H1 (cell line): Measurements from ENCODE around the gene SOAT2. TPM values are rescaled to one million over a fixed set of nuclear protein-coding genes. Genes with fewer than 3 reads are reported as not detected.

Experiments used
- CTCF ChIA-PET: fragments of 300-600 bp; sonication (Branson Sonifier 250); formaldehyde crosslinking; loops from one replicate; lab custom pipeline; 2021; ENCODE audit not compliant: partially characterized antibody; lab: Charles Lee
- POLR2A ChIA-PET: fragments of 300-600 bp; sonication (Branson Sonifier 250); formaldehyde crosslinking; loops from one replicate; lab custom pipeline; 2021; ENCODE audit warnings: inconsistent platforms; ENCODE audit not compliant: partially characterized antibody; lab: Charles Lee
- DNase-seq, 2 experiments: peaks; one replicate each; pipeline versions ENCODE4 v3.0.0 to v3.0.0-alpha.2; 2010 to 2022; ENCODE audit warnings: low spot score in 2 of 2, low read depth in 1 of 2, mixed read lengths in 1 of 2
- FAIRE-seq: peaks from 2 replicates; lab custom pipeline; 2011; peaks lifted over from hg19 to GRCh38; lab: Jason Lieb, UNC
- H2AFZ ChIP-seq: 2 replicates; pipeline ENCODE4 v1.8.1; 2012; ENCODE audit warnings: low read length, inconsistent platforms
- H2AK5ac ChIP-seq: 2 replicates; pipeline ENCODE4 v1.6.1; 2013; ENCODE audit warnings: low read depth, low read length
- H2BK120ac ChIP-seq: replicated peaks from 2 replicates; pipeline ENCODE3; 2013; ENCODE audit warnings: low read depth, low read length, inconsistent platforms
- H2BK12ac ChIP-seq: 2 replicates; pipeline ENCODE4 v1.6.1; 2013; ENCODE audit warnings: low read depth, low read length
- H2BK15ac ChIP-seq: 2 replicates; pipeline ENCODE4 v1.6.1; 2013; ENCODE audit warnings: low read length
- H2BK20ac ChIP-seq: 2 replicates; pipeline ENCODE4 v1.6.1; 2013; ENCODE audit warnings: low read length
- H2BK5ac ChIP-seq: 2 replicates; pipeline ENCODE4 v1.6.1; 2013; ENCODE audit warnings: low read depth, low read length
- H3K14ac ChIP-seq: 2 replicates; pipeline ENCODE4 v1.6.1; 2013; ENCODE audit warnings: inconsistent platforms; ENCODE audit not compliant: insufficient read length
- H3K18ac ChIP-seq: 2 replicates; pipeline ENCODE4 v1.6.1; 2013; ENCODE audit warnings: low read length; ENCODE audit errors: extremely low read depth
- H3K23ac ChIP-seq: 2 replicates; pipeline ENCODE4 v1.6.1; 2013; ENCODE audit warnings: inconsistent platforms; ENCODE audit not compliant: insufficient read length
- H3K23me2 ChIP-seq: 2 replicates; pipeline ENCODE4 v1.6.1; 2013; ENCODE audit warnings: low read depth, low read length
- H3K27ac ChIP-seq: 2 replicates; pipeline ENCODE4 v1.6.1; 2011; ENCODE audit warnings: low read depth, low read length, inconsistent platforms
- H3K27me3 ChIP-seq, 4 experiments: replicated peaks in 1 of 4; 1 replicate in 1 of 4; 2 replicates in 3 of 4; pipeline versions ENCODE4 v1.6.1 to v1.8.1; 2011 to 2013; ENCODE audit warnings: low read length in 3 of 4, mild to moderate bottlenecking in 3 of 4, inconsistent platforms in 2 of 4, mixed read lengths in 2 of 4, moderate library complexity in 1 of 4; ENCODE audit not compliant: control insufficient read depth in 3 of 4, insufficient read depth in 3 of 4; ENCODE audit errors: extremely low read depth in 1 of 4
- H3K36me3 ChIP-seq, 4 experiments: 2 replicates each; pipeline versions ENCODE4 v1.6.1 to v1.8.1; 2011 to 2013; ENCODE audit warnings: mild to moderate bottlenecking in 4 of 4, low read length in 3 of 4, moderate library complexity in 2 of 4, control low read depth in 1 of 4, inconsistent platforms in 1 of 4; ENCODE audit not compliant: insufficient read depth in 4 of 4, control insufficient read depth in 2 of 4
- H3K4ac ChIP-seq: replicated peaks from 2 replicates; pipeline ENCODE3; 2013; ENCODE audit warnings: low read length, low read depth, mixed read lengths, inconsistent platforms; ENCODE audit not compliant: insufficient read length
- H3K4me1 ChIP-seq, 4 experiments: replicated peaks in 1 of 4; 1 replicate in 1 of 4; 2 replicates in 3 of 4; pipeline versions ENCODE4 v1.6.1 to v1.8.1; 2011 to 2013; ENCODE audit warnings: low read length in 3 of 4, inconsistent platforms in 2 of 4, mixed read lengths in 1 of 4; ENCODE audit not compliant: insufficient read depth in 4 of 4, control insufficient read depth in 3 of 4
- H3K4me2 ChIP-seq, 2 experiments: 2 replicates each; pipeline versions ENCODE4 v1.6.1 to v1.8.1; 2011 to 2013; ENCODE audit warnings: low read depth in 2 of 2, low read length in 2 of 2, control low read depth in 1 of 2, inconsistent platforms in 1 of 2, mild to moderate bottlenecking in 1 of 2; ENCODE audit not compliant: insufficient read depth in 1 of 2
- H3K4me3 ChIP-seq, 4 experiments: fragments of 200-600, 300-600 bp in 1 of 4; sonication (generic), shearing (Covaris generic), sonication (Bioruptor Twin) in 1 of 4; 2 replicates each; pipeline versions ENCODE4 v1.5.1 to v1.8.1; 2011 to 2016; ENCODE audit warnings: low read length in 4 of 4, low read depth in 3 of 4, control low read depth in 2 of 4, inconsistent platforms in 2 of 4, mild to moderate bottlenecking in 2 of 4, mixed read lengths in 1 of 4, moderate library complexity in 1 of 4; ENCODE audit not compliant: insufficient read depth in 2 of 4; ENCODE audit errors: extremely low read depth in 1 of 4
- H3K56ac ChIP-seq: replicated peaks from 2 replicates; pipeline ENCODE3; 2013; ENCODE audit warnings: low read depth, mild to moderate bottlenecking, mixed read lengths, low read length, inconsistent platforms; ENCODE audit not compliant: insufficient read length
- H3K79me1 ChIP-seq: 2 replicates; pipeline ENCODE4 v1.6.1; 2013; ENCODE audit warnings: low read depth, low read length, control low read depth
- H3K79me2 ChIP-seq, 2 experiments: 2 replicates each; pipeline versions ENCODE4 v1.6.1 to v1.8.1; 2012 to 2013; ENCODE audit warnings: low read length in 2 of 2, mild to moderate bottlenecking in 2 of 2, inconsistent platforms in 1 of 2; ENCODE audit not compliant: insufficient read depth in 2 of 2, control insufficient read depth in 1 of 2
- H3K9ac ChIP-seq, 4 experiments: replicated peaks in 1 of 4; 1 replicate in 1 of 4; 2 replicates in 3 of 4; pipeline versions ENCODE4 v1.6.1 to v1.8.1; 2011 to 2013; ENCODE audit warnings: low read depth in 3 of 4, low read length in 3 of 4, control low read depth in 2 of 4, mild to moderate bottlenecking in 2 of 4, moderate library complexity in 2 of 4, inconsistent platforms in 1 of 4; ENCODE audit errors: extremely low read depth in 1 of 4
- H3K9me3 ChIP-seq, 2 experiments: 2 replicates each; pipeline versions ENCODE4 v1.6.1 to v1.8.1; 2012 to 2013; ENCODE audit warnings: mild to moderate bottlenecking in 2 of 2, moderate library complexity in 2 of 2, control low read depth in 1 of 2, inconsistent platforms in 1 of 2, low read depth in 1 of 2, low read length in 1 of 2, mixed read lengths in 1 of 2; ENCODE audit not compliant: insufficient read depth in 2 of 2
- H4K20me1 ChIP-seq, 2 experiments: replicated peaks in 1 of 2; 2 replicates each; pipeline versions ENCODE3 to v1.8.1; 2011 to 2013; ENCODE audit warnings: inconsistent platforms in 2 of 2, low read length in 2 of 2, mild to moderate bottlenecking in 1 of 2; ENCODE audit not compliant: insufficient read depth in 2 of 2, control insufficient read depth in 1 of 2
- H4K5ac ChIP-seq: 2 replicates; pipeline ENCODE4 v1.6.1; 2013; ENCODE audit warnings: low read length, low read depth, mixed read lengths, inconsistent platforms; ENCODE audit not compliant: insufficient read length
- H4K8ac ChIP-seq: 2 replicates; pipeline ENCODE4 v1.8.0; 2013; ENCODE audit warnings: mild to moderate bottlenecking, moderate library complexity, low read length, inconsistent platforms; ENCODE audit not compliant: insufficient read depth; ENCODE audit errors: extremely low read depth
- H4K91ac ChIP-seq: replicated peaks from 2 replicates; pipeline ENCODE3; 2013; ENCODE audit warnings: low read length, mixed read lengths, inconsistent platforms; ENCODE audit not compliant: insufficient read length
- TBP ChIP-seq: IDR thresholded peaks from 2 replicates; pipeline ENCODE4 v1.6.1; 2011; ENCODE audit warnings: low read depth, low read length, improper control_type of control experiment
- WGBS, 2 experiments: shearing (Covaris generic) in 1 of 2; methylation state at CpG; one replicate each; pipeline versions ENCODE4 v1.1.6 to v1.1.7; 2013 to 2015; ENCODE audit warnings: low lambda C conversion rate in 2 of 2, mixed read lengths in 2 of 2, inconsistent platforms in 1 of 2, low coverage in 1 of 2, missing lambda C conversion rate in 1 of 2; ENCODE audit not compliant: insufficient replicate concordance in 2 of 2, insufficient coverage in 1 of 2, insufficient read length in 1 of 2; ENCODE audit errors: extremely low coverage in 1 of 2, missing lambda C conversion rate in 1 of 2; 5-methylcytosine and 5-hydroxymethylcytosine counted together
- polyA plus RNA-seq, 7 experiments: library from polyadenylated mRNA; depleted of rRNA in 3 of 7; stranded (reverse) in 5 of 7; unstranded in 2 of 7; fragments of >200 nt in 5 of 7; fragments of 200-250 nt in 2 of 7; gene quantifications; 1 replicate in 5 of 7; 2 replicates in 1 of 7; 4 replicates in 1 of 7; pipeline versions ENCODE4 v1.2.1 to v1.2.3, GENCODE V29; 2011 to 2013; ENCODE audit warnings: missing spikeins in 2 of 7, mixed read lengths in 2 of 7
- total RNA-seq: library from RNA; stranded (reverse); fragmentation: NEBNext Ultra II Directional; extraction: Animal tissue kit (Norgen Biotek cat#: 25700); gene quantifications from 2 replicates; pipeline ENCODE4 v1.2.1, GENCODE V29; 2021

The SOAT2 gene
- total and polyA plus RNA-seq, 2 of the 8 experiments (the other 6 are each of a cell fraction or from before 2014, with no cell fraction given): 0.08 TPM; not detected in 1

GRCh38 chr12:53074999-53075370 lies 28.3 kb upstream of the SOAT2 start:
- H4K20me1 ChIP-seq: peaks cover 2 to 4% of the 10 kb centered on the region in 2 experiments
- no peak overlapping the region for H2BK15ac ChIP-seq
- H4K5ac ChIP-seq: no peak overlapping the region
- no peaks in the 10 kb centered on the region for H3K79me1 ChIP-seq
- no peak overlapping the region for H2BK12ac ChIP-seq
- H3K27me3 ChIP-seq: peaks cover 0 to 2% (median 0%) of the 10 kb centered on the region in 4 experiments; a peak in 1 of 7 replicates
- no peak overlapping the region for H3K4me3 ChIP-seq
- peaks cover 0 to 4% (median 2%) of the 10 kb centered on the region in 4 experiments; a peak in 2 of 8 replicates for H3K36me3 ChIP-seq
- H3K9me3 ChIP-seq: no peaks in the 10 kb centered on the region
- no peak overlapping the region for H2AFZ ChIP-seq
- peaks cover 2 to 12% (median 3%) of the 10 kb centered on the region in 4 experiments; a peak in 5 of 7 replicates for H3K4me1 ChIP-seq
- H2BK120ac ChIP-seq: no peak overlapping the region
- peaks cover 10% of the 10 kb centered on the region; the same call in 1 of the 2 replicates for H3K23me2 ChIP-seq
- no peak overlapping the region for H2BK5ac ChIP-seq
- H3K18ac ChIP-seq: no peak overlapping the region
- no peak overlapping the region for H3K27ac ChIP-seq
- H3K9ac ChIP-seq: no peak overlapping the region
- DNase-seq (no peak), FAIRE-seq (no peak)
- no peak overlapping the region for H3K4ac ChIP-seq
- H3K4me2 ChIP-seq: no peak overlapping the region
- CTCF ChIA-PET: interaction anchor here (1.6 to 22.4 kb wide), 3 partner anchors 9 to 122 kb away, joined by 9 to 531 read pairs (median 240); partner anchors contain the start of genes IGFBP6 and SOAT2
- H3K79me2 ChIP-seq: no peaks in the 10 kb centered on the region
- no peak overlapping the region for H3K56ac ChIP-seq
- no peak overlapping the region for H4K8ac ChIP-seq
- H4K91ac ChIP-seq: no peak overlapping the region
- WGBS, 2 experiments: 74% methylated on average over 3 of the region's 3 CpGs; no CpG with 5 or more reads in 1 of the 2 experiments
- H2BK20ac ChIP-seq: no peak overlapping the region
- POLR2A ChIA-PET: interaction anchor here (2.7 kb wide), 1 partner anchor 21 kb away, joined by 7 read pairs; no protein-coding TSS in a partner anchor
- H3K14ac ChIP-seq: no peak overlapping the region
- no peak overlapping the region for H3K23ac ChIP-seq
- H2AK5ac ChIP-seq: no peak overlapping the region
- TF ChIP-seq TBP: no peak
